HT1080 (cell line): ENCODE measurements around the gene TNRC6C. TPM values are rescaled to one million over a fixed set of nuclear protein-coding genes. Genes with fewer than 3 reads are reported as not detected.
"Not testable (repeated sequence)": the region's sequence is repeated elsewhere in the genome, so short reads cannot be mapped to it uniquely, and the experiment has no call there.

ENCODE experiments used
- DNase-seq: peaks from one replicate; pipeline ENCODE4 v3.0.0-alpha.2; 2015; ENCODE audit warnings: low read depth
- total RNA-seq: library from RNA; depleted of rRNA; stranded (reverse); fragments of >200 nt; shearing (Covaris generic); gene quantifications from 2 replicates; pipeline ENCODE4 v1.2.3, GENCODE V29; 2014

Gene TNRC6C
- total RNA-seq, 1 experiment from 2014 or later, result 2.7 TPM

DNA sequence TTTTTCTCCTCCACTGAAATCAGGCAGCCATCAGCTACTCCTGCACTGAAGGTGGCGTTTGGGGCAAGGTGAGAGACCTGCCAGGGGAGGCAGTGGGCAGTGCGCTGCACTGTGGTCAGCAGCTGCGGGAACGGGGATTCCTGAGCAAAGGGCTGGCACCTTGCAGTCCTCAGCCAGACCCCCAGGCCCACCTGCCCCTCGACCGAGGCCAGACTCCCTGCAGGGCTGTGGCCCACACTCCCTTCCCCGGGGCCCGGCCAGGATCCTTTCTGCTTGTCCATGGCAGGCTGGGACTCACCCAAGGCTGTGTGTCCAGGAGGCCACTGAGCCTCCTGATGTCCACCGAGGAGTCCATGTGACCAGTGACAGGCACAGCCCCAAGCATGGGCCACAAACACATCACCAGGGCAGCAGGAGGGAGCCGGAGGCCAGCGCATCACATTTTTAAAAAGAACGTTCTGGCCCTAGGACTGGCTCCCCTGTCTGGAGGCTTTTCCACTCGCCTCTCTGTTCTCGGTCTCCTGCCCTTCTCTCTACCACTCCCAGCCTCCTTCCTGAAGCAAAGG, 28.5 kb upstream of the TNRC6C start:
- no peak for DNase-seq

GRCh38 chr17:77930780-77931768, 27.4 kb upstream of the TNRC6C start:
- no peak for DNase-seq

GRCh38 chr17:77933777-77934398, 24.6 kb upstream of the TNRC6C start:
- DNase-seq, result no peak

- no peak for DNase-seq
Observed at GRCh38 chr17:77935121-77935571, 23.4 kb upstream of the TNRC6C start.

DNA sequence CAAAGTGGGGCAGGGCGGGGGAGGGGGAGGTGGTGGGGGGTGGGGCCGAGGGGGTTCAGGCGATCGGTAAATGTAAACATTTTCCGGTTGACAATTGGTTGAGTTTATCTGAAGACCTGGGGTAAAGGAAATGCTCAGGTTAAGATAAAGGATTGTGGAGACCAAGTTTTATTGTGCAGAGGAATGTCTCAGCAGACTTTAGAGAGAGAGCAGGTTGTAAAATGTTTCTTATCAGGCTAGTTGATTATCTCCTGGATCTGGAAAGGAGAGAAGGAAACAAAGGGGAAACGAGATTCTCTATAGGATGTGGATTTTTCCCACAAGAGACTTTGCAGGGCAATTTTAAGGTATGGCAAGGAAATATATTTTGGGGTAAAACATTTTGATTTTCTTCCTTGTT, 22.8 kb upstream of the TNRC6C start:
- DNase-seq, result not testable (repeated sequence)

GRCh38 chr17:77936881-77937280, 21.6 kb upstream of the TNRC6C start:
- DNase-seq, result no peak

DNA sequence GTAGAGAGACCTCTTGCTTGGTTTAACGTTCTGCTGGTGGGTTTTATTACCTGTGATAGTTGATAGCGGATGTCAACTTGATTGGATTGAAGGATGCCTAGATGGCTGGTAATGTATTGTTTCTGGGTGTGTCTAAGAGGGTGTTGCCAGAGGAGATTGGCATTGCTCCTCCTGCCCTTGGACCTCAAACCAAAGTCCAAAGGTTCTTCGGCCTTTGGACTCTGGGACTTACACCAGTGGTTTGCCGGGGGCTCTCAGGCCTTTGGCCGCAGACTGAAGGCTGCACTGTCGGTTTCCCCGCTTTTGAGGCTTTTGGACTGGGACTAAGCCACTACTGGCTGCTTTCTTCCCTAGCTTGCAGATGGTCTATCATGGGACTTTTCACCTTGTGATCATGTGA, 17.5 kb upstream of the TNRC6C start:
- DNase-seq, result no peak

- DNase-seq, result no peak
Observed at GRCh38 chr17:77942112-77942988, 16.2 kb upstream of the TNRC6C start.

GRCh38 chr17:77943971-77944370, 14.5 kb upstream of the TNRC6C start:
- DNase-seq, result no peak

DNA sequence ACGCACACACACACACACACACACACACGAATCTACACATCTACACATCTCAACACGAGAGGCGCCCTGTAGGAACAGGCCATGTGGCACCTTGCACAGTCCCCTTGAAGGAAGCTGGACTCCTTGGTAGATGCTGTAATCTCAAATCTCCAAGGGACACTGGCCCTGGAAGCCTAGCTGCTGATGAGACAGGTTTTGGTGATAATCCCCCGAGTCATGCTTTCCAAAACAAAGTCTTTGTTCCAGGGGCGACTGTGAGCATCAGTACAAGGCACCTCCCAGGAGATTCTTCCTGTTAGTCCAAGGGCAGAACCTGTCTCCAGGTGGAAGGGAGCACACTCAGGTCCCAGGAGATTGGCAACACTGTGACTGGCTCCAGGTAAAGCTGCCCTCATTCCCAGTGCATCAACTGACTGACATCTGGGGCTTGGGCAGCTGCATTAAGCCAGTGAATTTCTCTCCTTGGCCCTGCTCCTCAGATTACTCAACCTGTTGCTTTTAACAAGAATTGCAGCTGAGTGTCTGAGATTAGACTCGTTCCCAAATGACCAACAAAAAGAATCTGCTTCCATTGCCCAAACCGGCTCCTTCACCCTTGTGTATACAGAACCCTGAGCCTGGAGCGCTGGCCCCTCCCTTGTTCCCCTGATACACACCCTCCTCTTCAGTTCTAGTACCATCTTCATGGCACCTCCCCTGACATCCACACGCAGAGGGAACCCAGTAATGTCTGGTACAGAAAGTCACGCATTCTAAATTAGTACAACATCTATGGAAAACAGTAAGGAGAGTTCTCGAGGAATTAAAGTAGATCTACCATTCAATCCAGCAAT, 13.9 kb upstream of the TNRC6C start:
- no peak for DNase-seq

DNA sequence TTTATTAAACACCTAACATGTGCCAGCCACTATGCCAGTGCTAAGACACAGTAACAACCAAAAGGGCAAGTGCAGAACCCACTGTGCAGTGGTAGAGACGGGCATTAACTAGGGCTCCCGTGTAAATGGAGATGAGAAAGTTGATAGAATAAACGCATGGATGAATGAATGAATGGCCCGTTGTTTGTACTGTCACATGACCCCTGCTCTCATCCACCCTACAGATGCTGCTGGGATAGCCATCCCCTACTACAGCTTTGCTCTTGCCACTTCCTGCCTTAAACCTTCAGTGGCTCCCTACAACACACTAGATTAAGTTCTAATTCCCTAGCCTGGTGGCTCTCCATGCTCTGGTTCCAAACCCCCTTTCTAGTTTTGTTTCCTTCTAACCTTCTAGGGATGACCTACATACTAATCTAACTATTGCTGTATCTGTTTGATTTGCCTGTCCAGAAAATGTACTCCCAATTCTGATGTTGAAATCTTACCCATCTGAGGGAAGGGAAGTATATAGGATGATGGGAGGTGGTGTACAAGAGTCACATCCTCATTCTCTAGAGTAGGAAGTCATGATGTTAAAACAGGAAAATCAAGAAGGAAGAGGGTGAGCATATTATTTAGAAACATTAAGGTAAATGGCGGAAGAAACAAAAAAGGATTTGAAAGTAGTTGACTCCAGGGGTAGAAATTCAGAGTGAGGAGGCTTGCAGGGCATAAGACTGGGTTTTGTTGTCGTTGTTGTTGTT, 11.4 kb upstream of the TNRC6C start:
- DNase-seq, result no peak

DNA sequence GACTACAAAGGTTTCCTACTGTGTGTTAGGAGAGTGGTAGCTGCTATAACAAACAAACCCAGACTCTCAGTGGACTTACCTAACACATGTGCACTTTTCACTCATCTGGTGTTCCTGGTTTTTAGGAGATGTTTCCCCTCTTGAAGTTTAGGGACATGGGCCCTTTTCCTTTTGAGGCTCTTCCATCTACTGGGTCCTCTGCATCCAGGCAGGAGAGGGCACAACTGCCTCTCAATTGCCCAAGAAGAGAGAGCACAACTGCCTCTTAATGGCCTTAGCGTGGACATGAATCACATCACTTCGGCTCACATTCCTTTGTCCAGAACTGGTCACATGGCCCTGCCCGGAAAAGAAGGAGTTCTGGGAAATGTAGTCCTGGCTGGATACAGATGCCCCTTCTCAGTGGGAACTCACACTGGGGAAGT, 9.8 kb upstream of the TNRC6C start:
- DNase-seq, result peak; percentile 57

GRCh38 chr17:77951123-77951522, 7.4 kb upstream of the TNRC6C start:
- DNase-seq, result no peak

GRCh38 chr17:77952368-77952767, 6.1 kb upstream of the TNRC6C start:
- DNase-seq, result no peak

GRCh38 chr17:77957235-77957856, 1.2 kb upstream of the TNRC6C start:
- no peak for DNase-seq

DNA sequence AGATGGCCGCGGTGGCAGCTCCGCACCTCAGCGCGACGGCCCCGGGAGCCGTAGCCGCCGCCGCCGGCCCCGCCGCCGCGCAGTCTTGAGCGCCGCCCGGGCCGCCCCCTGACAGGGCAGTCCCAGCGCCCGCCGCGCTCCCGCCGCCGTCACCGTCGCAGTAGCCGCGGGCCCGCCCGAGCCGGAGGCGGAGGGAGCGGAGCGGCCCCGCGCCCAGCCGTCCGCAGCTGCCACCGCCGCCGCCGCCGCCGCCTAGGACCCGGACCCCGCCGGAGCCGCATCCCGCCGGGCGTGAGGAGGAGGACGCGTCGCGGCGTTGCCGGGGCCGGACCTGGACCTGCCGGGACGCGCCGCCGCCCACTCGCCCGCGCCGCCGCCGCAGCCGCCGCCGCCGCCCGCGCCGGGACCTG, 218 bp downstream of the TNRC6C start:
- no peak for DNase-seq

GRCh38 chr17:77959126-77959925, 823 bp downstream of the TNRC6C start:
- peak; percentile 5 for DNase-seq

DNA sequence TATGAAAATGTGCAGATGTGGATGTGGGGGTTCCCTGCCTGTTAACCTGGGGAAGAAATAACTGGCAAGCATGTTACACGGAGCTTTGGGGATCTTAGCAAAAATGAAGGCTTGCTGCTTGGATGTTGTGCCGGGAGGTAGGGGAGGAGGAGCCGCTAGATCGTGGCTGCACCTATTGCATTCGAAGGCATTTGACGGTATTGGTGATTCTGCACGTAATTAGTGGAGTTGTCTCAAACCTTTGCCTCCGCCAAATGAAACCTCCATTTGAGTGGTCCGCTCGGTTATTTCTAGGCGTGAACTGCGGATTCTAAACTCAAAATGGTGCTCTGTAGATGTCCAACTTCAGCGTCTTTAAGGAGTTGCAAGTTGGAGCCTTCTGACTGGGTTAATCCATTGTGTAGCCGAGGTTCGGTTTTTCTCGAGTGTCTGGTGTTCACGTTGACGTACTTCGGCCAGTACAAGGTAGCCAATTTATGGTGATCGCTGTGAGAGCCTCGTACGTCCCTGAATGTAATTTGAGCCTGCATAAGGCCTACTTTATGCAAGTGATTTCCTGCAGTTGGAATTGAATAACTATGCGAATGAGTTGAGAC, 1.5 kb downstream of the TNRC6C start:
- no peak for DNase-seq
